GM12878 (cell line): ENCODE data around the gene GKAP1. TPM values are rescaled to one million over a fixed set of nuclear protein-coding genes. Genes with fewer than 3 reads are reported as not detected.

Experiments
- ATAC-seq: fragments of 200-7000 bp; cut with Tn5 transposase; 3 replicates; pipeline ENCODE4 v1.9.1; 2020; ENCODE audit warnings: mild to moderate bottlenecking, moderate library complexity
- BruUV-seq: library from RNA; stranded (reverse); fragments of 400-500 nt; replicated peaks from 2 replicates; lab custom pipeline; 2021; lab: Mats Ljungman, UMichigan
- CTCF ChIA-PET: fragments of 300-600 bp; sonication (Branson Sonifier 250); formaldehyde crosslinking; extraction: SDS; loops from one replicate; lab custom pipeline; 2021; ENCODE audit warnings: inconsistent platforms; lab: Yijun Ruan, JAX
- POLR2A ChIA-PET: fragments of 350-600 bp; formaldehyde crosslinking; extraction: SDS; loops from one replicate; lab custom pipeline; 2021; ENCODE audit warnings: inconsistent platforms; lab: Charles Lee
- RAD21 ChIA-PET: fragments of 300-600 bp; sonication (Branson Sonifier 250); formaldehyde crosslinking; loops from one replicate; lab custom pipeline; 2023; ENCODE audit warnings: antibody characterized with exemption; ENCODE audit not compliant: unreplicated experiment; lab: Charles Lee
- SMC1A ChIA-PET: fragments of 300-600 bp; sonication (Branson Sonifier 250); formaldehyde crosslinking; loops from one replicate; lab custom pipeline; 2023; ENCODE audit not compliant: unreplicated experiment, uncharacterized antibody; lab: Charles Lee
- DNase-seq: peaks from one replicate; pipeline ENCODE4 v3.0.0-alpha.2; 2011; ENCODE audit warnings: low read depth, low spot score
- FAIRE-seq: peaks from 3 replicates; lab custom pipeline; 2011; peaks lifted over from hg19 to GRCh38; lab: Jason Lieb, UNC
- H2AFZ ChIP-seq: 2 replicates; pipeline ENCODE4 v1.6.0; 2011; ENCODE audit warnings: low read depth, low read length, control low read depth; ENCODE audit not compliant: control insufficient read depth
- H3K27ac ChIP-seq: 2 replicates; pipeline ENCODE4 v1.5.1; 2011; ENCODE audit warnings: control low read depth; ENCODE audit not compliant: control insufficient read depth, insufficient read depth
- H3K27me3 ChIP-seq, 2 experiments: replicated peaks in 1 of 2; 2 replicates each; pipeline versions ENCODE4 v1.6.0 to v1.6.1; 2011; ENCODE audit warnings: low read length in 1 of 2; ENCODE audit not compliant: control insufficient read depth in 2 of 2, insufficient read depth in 2 of 2
- H3K36me3 ChIP-seq, 2 experiments: 2 replicates each; pipeline ENCODE4 v1.5.1; 2011; ENCODE audit warnings: low read length in 1 of 2; ENCODE audit not compliant: control insufficient read depth in 2 of 2, insufficient read depth in 2 of 2
- H3K4me1 ChIP-seq: 2 replicates; pipeline ENCODE4 v1.6.1; 2011; ENCODE audit warnings: mild to moderate bottlenecking, low read length, moderate library complexity, mixed read lengths; ENCODE audit not compliant: control insufficient read depth, insufficient read depth
- H3K4me2 ChIP-seq: 2 replicates; pipeline ENCODE4 v1.6.0; 2011; ENCODE audit warnings: control low read depth; ENCODE audit not compliant: control insufficient read depth, insufficient read depth
- H3K4me3 ChIP-seq: fragments of 200-600 bp; sonication (generic); 2 replicates; pipeline ENCODE4 v1.5.1; 2016
- H3K79me2 ChIP-seq: 2 replicates; pipeline ENCODE4 v1.6.0; 2011; ENCODE audit warnings: low read length; ENCODE audit not compliant: control insufficient read depth, insufficient read depth
- H3K9ac ChIP-seq: 2 replicates; pipeline ENCODE4 v1.8.0; 2011; ENCODE audit warnings: low read length, control low read depth, mixed read lengths; ENCODE audit not compliant: control insufficient read depth, insufficient read depth
- H3K9me3 ChIP-seq: replicated peaks from 3 replicates; pipeline ENCODE4 v1.5.1; 2011; ENCODE audit warnings: mild to moderate bottlenecking, low read length; ENCODE audit not compliant: control insufficient read depth, insufficient read depth
- H4K20me1 ChIP-seq: 2 replicates; pipeline ENCODE4 v1.6.0; 2011; ENCODE audit not compliant: control insufficient read depth, insufficient read depth
- EZH2 ChIP-seq: IDR thresholded peaks from 2 replicates; pipeline ENCODE4 v1.6.1; 2012; ENCODE audit warnings: low read depth, mild to moderate bottlenecking, control low read depth, inconsistent platforms, low read length, borderline replicate concordance; ENCODE audit not compliant: control insufficient read depth
- MTA2 ChIP-seq: fragments of 450-650 bp; IDR thresholded peaks from 2 replicates; pipeline ENCODE4 v1.6.1; 2016; ENCODE audit warnings: low read depth, mild to moderate bottlenecking, moderate library complexity
- POLR2AphosphoS2 ChIP-seq: IDR thresholded peaks from 2 replicates; pipeline ENCODE4 v1.6.1; 2011; ENCODE audit warnings: low read depth, mild to moderate bottlenecking, low read length, improper control_type of control experiment, moderate library complexity
- SMAD5 ChIP-seq: IDR thresholded peaks from 2 replicates; pipeline ENCODE4 v1.6.1; 2016; ENCODE audit warnings: antibody characterized with exemption, low read depth
- STAT1 ChIP-seq: fragments of 450-650 bp; conservative IDR thresholded peaks from 2 replicates; pipeline ENCODE4 v1.6.1; 2014; ENCODE audit warnings: antibody characterized with exemption, mild to moderate bottlenecking
- in situ Hi-C: fragments of 300-500 bp; cut with MboI; formaldehyde crosslinking; loops from 9 replicates; pipeline ENCODE4 v1.14.3; 2018; ENCODE audit warnings: mixed read lengths
- intact Hi-C: fragments of 100-400 bp; cut with micrococcal nuclease; formaldehyde crosslinking; loops from one replicate; pipeline ENCODE4 v1.14.2; 2022; ENCODE audit not compliant: unreplicated experiment
- polyA plus RNA-seq, 11 experiments: library from polyadenylated mRNA; depleted of rRNA in 4 of 11; unstranded in 6 of 11; stranded (reverse) in 5 of 11; fragments of >200 nt; fragmentation: Nextera tagmentation in 4 of 11; fragmentation: Illumina TruSeq in 1 of 11; extraction: Ambion mirVana in 4 of 11; extraction: Trizol in 1 of 11; gene quantifications; 1 replicate in 1 of 11; 2 replicates in 10 of 11; pipeline versions ENCODE4 v1.2.1 to v1.2.3, GENCODE V29; 2011 to 2016; ENCODE audit warnings: inconsistent platforms in 2 of 11, missing spikeins in 2 of 11, low read depth in 1 of 11
- total RNA-seq, 4 experiments: library from RNA; depleted of rRNA in 3 of 4; stranded (reverse); fragments of >200 nt in 3 of 4; fragmentation: Illumina TruSeq in 1 of 4; extraction: Trizol in 1 of 4; gene quantifications; 2 replicates each; pipeline versions ENCODE4 v1.2.1 to v1.2.3, GENCODE V29; 2013 to 2021
- TF ChIP-seq, protein P1 (sequence below), 3 experiments: IDR thresholded peaks in 2 of 3; conservative IDR thresholded peaks in 1 of 3; 2 replicates each; pipeline ENCODE4 v1.5.1; 2011; ENCODE audit warnings: low read depth in 3 of 3, low read length in 3 of 3, mild to moderate bottlenecking in 3 of 3, control low read depth in 2 of 3, moderate library complexity in 2 of 3, inconsistent platforms in 1 of 3, mixed read lengths in 1 of 3; ENCODE audit not compliant: control insufficient read depth in 2 of 3, insufficient read depth in 1 of 3; ENCODE audit errors: extremely low read depth in 1 of 3
- TF ChIP-seq, protein P2 (sequence below): fragments of 450-650 bp; conservative IDR thresholded peaks from 2 replicates; pipeline ENCODE4 v1.6.1; 2017; ENCODE audit warnings: mild to moderate bottlenecking, moderate library complexity
- TF ChIP-seq, protein P3 (sequence below): fragments of 450-650 bp; IDR thresholded peaks from 2 replicates; pipeline ENCODE4 v1.6.1; 2017; ENCODE audit warnings: mild to moderate bottlenecking, moderate library complexity

Gene GKAP1
- total and polyA plus RNA-seq, 10 of the 15 experiments (the other 5 are each of a cell fraction or from before 2014, with no cell fraction given), result 0.92 to 5.1 (median 2.7) TPM

DNA sequence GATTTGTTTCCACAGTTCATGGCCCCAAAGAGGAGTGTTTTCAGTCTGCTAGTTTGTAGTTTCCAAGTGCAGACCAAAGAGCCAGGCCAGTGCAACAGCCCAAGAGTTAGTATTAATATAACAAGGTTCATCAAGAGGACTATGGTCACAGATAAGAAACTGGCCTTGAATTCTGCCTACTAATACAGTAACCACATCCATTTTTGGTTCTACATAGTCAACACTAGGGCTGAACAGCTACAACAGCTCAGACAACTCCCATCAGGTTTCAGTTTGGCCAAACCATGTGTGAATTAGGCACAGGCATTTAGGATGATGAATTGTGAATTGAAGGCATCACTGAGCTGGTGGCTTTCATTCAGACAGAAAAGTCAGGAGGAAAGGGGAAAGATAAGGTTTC, 96.1 kb downstream of the GKAP1 start:
- Histone ChIP-seq H3K9me3 (no peaks in the 10 kb centered on the region; the same call in 2 of the 3 replicates), H3K27me3 (no peaks in the 10 kb centered on the region), H3K9ac (no peak overlapping the region), H2AFZ (no peak overlapping the region), H3K36me3 (no peaks in the 10 kb centered on the region), H3K4me3 (no peak overlapping the region), H3K27ac (no peak overlapping the region), H3K4me1 (no peaks in the 10 kb centered on the region), H4K20me1 (no peaks in the 10 kb centered on the region)
- CTCF ChIA-PET, result no interaction called here
- POLR2A ChIA-PET, result no interaction called here
- RAD21 ChIA-PET, result no interaction called here
- ATAC-seq, result no peak
- in situ Hi-C loops, result no loop called here
- no TSS peak for BruUV-seq
- DNase-seq, result no peak
- SMC1A ChIA-PET, result no interaction called here
- intact Hi-C loops, result no loop called here
- no peak for FAIRE-seq
- TF ChIP-seq, protein P1, sequence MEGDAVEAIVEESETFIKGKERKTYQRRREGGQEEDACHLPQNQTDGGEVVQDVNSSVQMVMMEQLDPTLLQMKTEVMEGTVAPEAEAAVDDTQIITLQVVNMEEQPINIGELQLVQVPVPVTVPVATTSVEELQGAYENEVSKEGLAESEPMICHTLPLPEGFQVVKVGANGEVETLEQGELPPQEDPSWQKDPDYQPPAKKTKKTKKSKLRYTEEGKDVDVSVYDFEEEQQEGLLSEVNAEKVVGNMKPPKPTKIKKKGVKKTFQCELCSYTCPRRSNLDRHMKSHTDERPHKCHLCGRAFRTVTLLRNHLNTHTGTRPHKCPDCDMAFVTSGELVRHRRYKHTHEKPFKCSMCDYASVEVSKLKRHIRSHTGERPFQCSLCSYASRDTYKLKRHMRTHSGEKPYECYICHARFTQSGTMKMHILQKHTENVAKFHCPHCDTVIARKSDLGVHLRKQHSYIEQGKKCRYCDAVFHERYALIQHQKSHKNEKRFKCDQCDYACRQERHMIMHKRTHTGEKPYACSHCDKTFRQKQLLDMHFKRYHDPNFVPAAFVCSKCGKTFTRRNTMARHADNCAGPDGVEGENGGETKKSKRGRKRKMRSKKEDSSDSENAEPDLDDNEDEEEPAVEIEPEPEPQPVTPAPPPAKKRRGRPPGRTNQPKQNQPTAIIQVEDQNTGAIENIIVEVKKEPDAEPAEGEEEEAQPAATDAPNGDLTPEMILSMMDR (IDR thresholded peaks at IDR 0.05 in 2 of 3, conservative IDR thresholded peaks at IDR 0.05 in 1 of 3; ENCODE audit: control insufficient read depth in 2 of 3, extremely low read depth in 1 of 3, insufficient read depth in 1 of 3, low read depth in 3 of 3, low read length in 3 of 3), result no peak
- TF ChIP-seq, protein P2, sequence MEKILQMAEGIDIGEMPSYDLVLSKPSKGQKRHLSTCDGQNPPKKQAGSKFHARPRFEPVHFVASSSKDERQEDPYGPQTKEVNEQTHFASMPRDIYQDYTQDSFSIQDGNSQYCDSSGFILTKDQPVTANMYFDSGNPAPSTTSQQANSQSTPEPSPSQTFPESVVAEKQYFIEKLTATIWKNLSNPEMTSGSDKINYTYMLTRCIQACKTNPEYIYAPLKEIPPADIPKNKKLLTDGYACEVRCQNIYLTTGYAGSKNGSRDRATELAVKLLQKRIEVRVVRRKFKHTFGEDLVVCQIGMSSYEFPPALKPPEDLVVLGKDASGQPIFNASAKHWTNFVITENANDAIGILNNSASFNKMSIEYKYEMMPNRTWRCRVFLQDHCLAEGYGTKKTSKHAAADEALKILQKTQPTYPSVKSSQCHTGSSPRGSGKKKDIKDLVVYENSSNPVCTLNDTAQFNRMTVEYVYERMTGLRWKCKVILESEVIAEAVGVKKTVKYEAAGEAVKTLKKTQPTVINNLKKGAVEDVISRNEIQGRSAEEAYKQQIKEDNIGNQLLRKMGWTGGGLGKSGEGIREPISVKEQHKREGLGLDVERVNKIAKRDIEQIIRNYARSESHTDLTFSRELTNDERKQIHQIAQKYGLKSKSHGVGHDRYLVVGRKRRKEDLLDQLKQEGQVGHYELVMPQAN, result no peak
- TF ChIP-seq MTA2 (no peak), POLR2AphosphoS2 (no peak), SMAD5 (no peak), STAT1 (no peak), EZH2 (no peak)
- TF ChIP-seq, protein P3, sequence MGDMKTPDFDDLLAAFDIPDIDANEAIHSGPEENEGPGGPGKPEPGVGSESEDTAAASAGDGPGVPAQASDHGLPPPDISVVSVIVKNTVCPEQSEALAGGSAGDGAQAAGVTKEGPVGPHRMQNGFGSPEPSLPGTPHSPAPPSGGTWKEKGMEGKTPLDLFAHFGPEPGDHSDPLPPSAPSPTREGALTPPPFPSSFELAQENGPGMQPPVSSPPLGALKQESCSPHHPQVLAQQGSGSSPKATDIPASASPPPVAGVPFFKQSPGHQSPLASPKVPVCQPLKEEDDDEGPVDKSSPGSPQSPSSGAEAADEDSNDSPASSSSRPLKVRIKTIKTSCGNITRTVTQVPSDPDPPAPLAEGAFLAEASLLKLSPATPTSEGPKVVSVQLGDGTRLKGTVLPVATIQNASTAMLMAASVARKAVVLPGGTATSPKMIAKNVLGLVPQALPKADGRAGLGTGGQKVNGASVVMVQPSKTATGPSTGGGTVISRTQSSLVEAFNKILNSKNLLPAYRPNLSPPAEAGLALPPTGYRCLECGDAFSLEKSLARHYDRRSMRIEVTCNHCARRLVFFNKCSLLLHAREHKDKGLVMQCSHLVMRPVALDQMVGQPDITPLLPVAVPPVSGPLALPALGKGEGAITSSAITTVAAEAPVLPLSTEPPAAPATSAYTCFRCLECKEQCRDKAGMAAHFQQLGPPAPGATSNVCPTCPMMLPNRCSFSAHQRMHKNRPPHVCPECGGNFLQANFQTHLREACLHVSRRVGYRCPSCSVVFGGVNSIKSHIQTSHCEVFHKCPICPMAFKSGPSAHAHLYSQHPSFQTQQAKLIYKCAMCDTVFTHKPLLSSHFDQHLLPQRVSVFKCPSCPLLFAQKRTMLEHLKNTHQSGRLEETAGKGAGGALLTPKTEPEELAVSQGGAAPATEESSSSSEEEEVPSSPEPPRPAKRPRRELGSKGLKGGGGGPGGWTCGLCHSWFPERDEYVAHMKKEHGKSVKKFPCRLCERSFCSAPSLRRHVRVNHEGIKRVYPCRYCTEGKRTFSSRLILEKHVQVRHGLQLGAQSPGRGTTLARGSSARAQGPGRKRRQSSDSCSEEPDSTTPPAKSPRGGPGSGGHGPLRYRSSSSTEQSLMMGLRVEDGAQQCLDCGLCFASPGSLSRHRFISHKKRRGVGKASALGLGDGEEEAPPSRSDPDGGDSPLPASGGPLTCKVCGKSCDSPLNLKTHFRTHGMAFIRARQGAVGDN, result no peak
- TF ChIP-seq, all 136 proteins: peak for 0
- H3K4me2 ChIP-seq, result no peak overlapping the region
- no peaks in the 10 kb centered on the region for H3K79me2 ChIP-seq
